Stimulated activated CD4-positive, alpha-beta T cell treated with anti-CD3 and anti-CD28 coated beads, Interleukin-12 subunit alpha, Interleukin-12 subunit beta, amount 100 ng/mL, for 48 hours (primary cell): Measurements from ENCODE around the gene ACAD9.

Experiments used
- DNase-seq, 3 donors: peaks; one replicate each; pipeline ENCODE4 v3.0.0-alpha.2; 2020; ENCODE audit warnings: low read depth in 2 of 3, low spot score in 1 of 3

ACAD9 gene

DNA sequence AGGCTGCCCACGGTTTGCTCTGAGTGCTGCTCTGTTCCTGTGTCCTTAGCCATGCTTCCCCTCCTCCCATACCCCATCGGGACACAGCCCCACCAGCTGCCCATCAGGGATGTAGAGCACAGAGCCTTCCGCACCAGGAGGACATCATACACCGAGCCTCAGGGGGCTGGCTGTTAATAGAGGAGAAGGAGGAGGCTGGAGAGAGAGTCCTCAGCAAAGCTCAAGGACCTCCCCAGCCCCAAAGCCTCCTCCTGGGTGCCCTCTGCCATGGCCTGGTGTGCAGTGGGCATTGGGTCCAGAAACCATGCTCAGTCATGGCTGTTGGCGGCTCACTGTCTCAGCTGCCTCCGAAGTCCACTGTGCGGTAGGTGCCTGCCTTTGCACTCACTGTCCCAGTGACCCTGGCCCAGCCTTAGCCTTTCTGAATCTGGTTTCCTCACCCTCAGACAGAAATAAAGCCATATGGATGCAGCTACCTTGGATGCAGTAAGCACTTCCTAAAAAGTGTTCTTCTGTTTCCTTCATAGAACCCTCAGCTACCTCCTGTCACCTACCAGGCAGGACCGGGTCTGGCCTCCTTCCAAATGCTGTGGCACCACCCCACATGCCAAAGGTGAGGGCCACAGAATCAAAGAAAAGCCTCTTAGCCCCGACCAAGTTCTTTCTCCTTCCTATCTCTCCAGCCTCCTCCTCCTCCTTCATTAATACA is 53.9 kb downstream of the ACAD9 start:
- no peak for DNase-seq

DNA sequence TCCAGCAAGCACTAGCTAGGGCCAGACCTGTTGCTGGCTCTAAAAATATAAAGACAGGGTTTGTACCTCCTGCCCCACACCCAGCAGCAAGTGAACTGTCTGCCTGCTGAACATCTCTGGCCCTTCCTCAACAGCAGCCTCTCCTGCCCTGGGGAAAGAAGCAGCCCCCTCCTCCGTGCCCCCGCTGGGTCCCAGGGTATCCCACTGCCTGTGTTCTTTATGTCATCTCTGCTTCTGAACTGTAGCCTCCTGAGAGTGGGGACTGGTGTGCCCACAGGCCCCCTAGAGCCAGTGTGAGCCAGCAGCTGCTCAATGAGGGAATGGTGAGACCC is 54.5 kb downstream of the ACAD9 start:
- no peak for DNase-seq

- DNase-seq = no peak
Measured at GRCh38 chr3:128935922-128936321, 56.5 kb downstream of the ACAD9 start.

DNA sequence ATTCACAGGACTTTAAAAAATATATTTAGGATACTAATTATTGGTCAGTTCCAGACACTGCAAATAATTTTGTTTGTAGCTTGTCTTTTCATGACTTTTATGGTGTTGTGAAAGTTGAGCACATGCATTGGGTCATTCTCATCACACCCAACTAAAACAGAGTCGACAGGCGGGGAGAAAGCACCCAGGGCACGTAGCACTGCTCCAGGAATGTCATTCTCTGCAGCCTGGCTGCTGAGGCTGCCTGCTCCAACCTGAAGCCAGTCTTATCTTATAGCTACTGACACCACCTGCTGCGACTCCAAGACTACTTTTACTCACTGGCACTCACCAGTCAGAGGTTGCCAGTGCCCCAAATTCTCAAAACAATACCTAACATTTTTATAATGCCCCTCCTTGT is 56.9 kb downstream of the ACAD9 start:
- DNase-seq = no peak

GRCh38 chr3:128940252-128940651 is 60.8 kb downstream of the ACAD9 start:
- no peak for DNase-seq

DNA sequence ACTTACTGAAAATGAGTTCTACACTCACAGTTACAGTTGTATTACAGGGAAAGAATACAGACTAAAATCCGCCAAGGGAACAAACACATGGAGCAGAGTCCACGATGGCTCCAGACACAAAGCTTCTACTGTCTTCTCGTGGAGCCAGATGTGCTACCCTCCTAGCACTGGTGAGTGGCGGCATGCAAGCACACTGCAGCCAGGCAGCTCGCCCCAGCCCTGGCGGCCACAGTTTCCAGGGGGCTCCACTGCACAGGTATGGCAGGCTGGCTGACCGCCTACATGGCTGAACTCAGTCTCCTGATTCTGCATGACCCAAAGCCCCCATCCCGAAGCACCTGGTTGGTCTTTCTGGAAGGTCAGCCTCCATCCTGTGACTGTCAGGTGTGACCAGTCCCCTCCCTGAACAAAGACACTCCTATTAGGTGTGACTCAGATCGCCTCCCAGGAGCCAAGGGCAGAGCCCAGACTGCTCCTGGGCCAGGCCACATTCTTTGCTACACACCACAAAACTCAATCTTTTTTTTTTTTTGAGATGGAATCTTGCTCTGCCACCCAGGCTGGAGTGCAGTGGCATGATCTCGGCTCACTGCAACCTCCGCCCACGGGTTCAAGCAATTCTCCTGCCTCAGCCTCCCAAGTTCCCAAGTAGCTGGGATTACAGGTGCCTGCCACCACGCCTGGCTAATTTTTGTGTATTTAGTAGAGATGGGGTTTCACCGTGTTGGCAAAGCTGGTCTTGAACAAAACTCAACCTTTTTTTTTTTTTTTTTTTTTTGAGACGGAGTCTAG is 62.9 kb downstream of the ACAD9 start:
- DNase-seq = no peak

- no peak for DNase-seq
Measured at GRCh38 chr3:128945041-128945877, 65.8 kb downstream of the ACAD9 start.

- DNase-seq = no peak
Measured at GRCh38 chr3:128945878-128946175, 66.4 kb downstream of the ACAD9 start.

DNA sequence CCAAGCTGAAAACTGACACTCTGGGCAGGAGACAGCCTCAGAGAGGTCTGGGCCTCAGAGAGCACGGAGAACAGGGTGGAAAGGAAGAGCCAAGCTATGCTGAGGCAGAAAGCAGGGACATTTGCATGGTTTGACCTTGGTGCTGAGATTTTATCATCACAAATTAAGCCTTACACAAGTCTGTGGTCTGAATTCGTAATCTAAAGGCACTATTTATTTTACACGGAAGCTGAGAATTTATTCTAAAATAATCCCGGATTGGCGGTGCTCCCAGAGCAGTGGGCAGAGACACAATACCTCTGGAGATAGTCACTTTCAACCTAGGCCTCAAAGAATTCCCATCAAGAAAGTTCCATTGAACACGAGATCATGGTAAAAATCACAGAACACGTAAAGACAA is 67.0 kb downstream of the ACAD9 start:
- no peak for DNase-seq

GRCh38 chr3:128949158-128949557 is 69.7 kb downstream of the ACAD9 start:
- no peak for DNase-seq

GRCh38 chr3:128950223-128950938 is 71.0 kb downstream of the ACAD9 start:
- DNase-seq = no peak

DNA sequence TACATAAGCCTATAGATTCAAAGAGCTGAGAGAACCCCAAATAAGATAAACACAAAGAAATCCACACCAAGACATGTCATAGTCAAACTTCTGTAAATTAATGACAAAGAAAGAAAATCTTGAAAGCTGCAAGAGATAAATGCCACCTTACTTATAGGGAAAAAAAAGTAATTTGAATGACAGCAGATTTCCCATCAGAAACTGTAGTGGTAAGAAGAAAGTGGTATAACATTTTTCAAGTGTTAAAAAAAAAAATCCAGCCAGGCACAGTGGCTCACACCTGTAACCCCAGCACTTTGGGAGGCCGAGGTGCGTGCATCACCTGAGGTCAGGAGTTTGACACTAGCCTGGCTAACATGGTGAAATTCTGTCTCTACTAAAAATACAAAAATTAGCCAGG is 77.0 kb downstream of the ACAD9 start:
- DNase-seq = no peak
